Muscle of leg (tissue), 16 donors: ENCODE results near the gene ACSS2. TPM values are rescaled to one million over a fixed set of nuclear protein-coding genes. Genes with fewer than 3 reads are reported as not detected.
A peak's percentile ranks its signal among the peaks of the same experiment; 100 is the strongest.

Experiments used
- DNase-seq: peaks from one replicate; pipeline ENCODE4 v3.0.0; 2013
- H3K27ac ChIP-seq: one replicate; pipeline ENCODE4 v1.5.1; 2013; ENCODE audit warnings: mild to moderate bottlenecking, low read length, control low read depth
- H3K27me3 ChIP-seq: one replicate; pipeline ENCODE4 v1.6.1; 2013; ENCODE audit warnings: low read length; ENCODE audit not compliant: control insufficient read depth, insufficient read depth
- H3K36me3 ChIP-seq: one replicate; pipeline ENCODE4 v1.6.1; 2013; ENCODE audit warnings: low read length; ENCODE audit not compliant: control insufficient read depth, insufficient read depth
- H3K4me1 ChIP-seq: one replicate; pipeline ENCODE4 v1.6.1; 2013; ENCODE audit warnings: low read length; ENCODE audit not compliant: control insufficient read depth, insufficient read depth
- H3K4me3 ChIP-seq: one replicate; pipeline ENCODE4 v1.5.1; 2013; ENCODE audit warnings: low read length, control low read depth
- H3K9me3 ChIP-seq: replicated peaks from 2 replicates; pipeline ENCODE4 v1.6.1; 2013; ENCODE audit warnings: low read depth, low read length; ENCODE audit not compliant: control insufficient read depth
- WGBS: methylation state at CpG from one replicate; pipeline ENCODE4 v1.1.5; 2013; ENCODE audit warnings: missing lambda C conversion rate; ENCODE audit not compliant: insufficient coverage; 5-methylcytosine and 5-hydroxymethylcytosine counted together
- long read RNA-seq, 11 donors: transcript quantifications; one replicate each; lab custom pipeline, GENCODE V29; 2026
- polyA plus RNA-seq, 8 donors: library from polyadenylated mRNA; unstranded; fragments of 120-200 nt; gene quantifications; one replicate each; pipeline versions ENCODE4 v1.2.1 to v1.2.3, GENCODE V29; 2013; ENCODE audit warnings: inconsistent platforms in 1 of 8, low replicate concordance in 1 of 8; ENCODE audit not compliant: insufficient read length in 8 of 8, insufficient read depth in 1 of 8
- total RNA-seq: library from RNA; stranded (reverse); fragments of 120-200 nt; gene quantifications from one replicate; pipeline ENCODE4 v1.2.4, GENCODE V29; 2013

ACSS2 gene
- total RNA-seq: 39.1 TPM
- polyA plus RNA-seq: 10 to 100 TPM; 41.3 to 61.4 (median 50.6) TPM
- long read RNA-seq, donor 1, partial matches to known transcripts: 15 of 16 reads
- long read RNA-seq, donor 1, other reads (novel, unspliced or antisense): 0 of 16 reads
- long read RNA-seq, donor 2: 0 reads
- long read RNA-seq, donor 3, transcript ACSS2-202 (18 exons, 3,065 nt): major isoform, 5 of 9 reads
- long read RNA-seq, donor 3, partial matches to known transcripts: 0 of 9 reads
- long read RNA-seq, donor 3, other reads (novel, unspliced or antisense): 0 of 9 reads
- long read RNA-seq, donor 4, partial matches to known transcripts: 0 of 2 reads
- long read RNA-seq, donor 4, other reads (novel, unspliced or antisense): 0 of 2 reads
- long read RNA-seq, donor 5, partial matches to known transcripts: 57 of 79 reads
- long read RNA-seq, donor 5, other reads (novel, unspliced or antisense): 14 of 79 reads
- long read RNA-seq, donor 6, transcript ACSS2-201 (19 exons, 2,925 nt): major isoform, 7 of 48 reads
- long read RNA-seq, donor 6, partial matches to known transcripts: 31 of 48 reads
- long read RNA-seq, donor 6, other reads (novel, unspliced or antisense): 7 of 48 reads
- long read RNA-seq, donor 7, partial matches to known transcripts: 5 of 10 reads
- long read RNA-seq, donor 7, other reads (novel, unspliced or antisense): 0 of 10 reads
- long read RNA-seq, donor 8: 0 reads
- long read RNA-seq, donor 9, partial matches to known transcripts: 6 of 9 reads
- long read RNA-seq, donor 9, other reads (novel, unspliced or antisense): 0 of 9 reads
- long read RNA-seq, donor 10, partial matches to known transcripts: 11 of 21 reads
- long read RNA-seq, donor 10, other reads (novel, unspliced or antisense): 8 of 21 reads
- long read RNA-seq, donor 11, partial matches to known transcripts: 0 of 11 reads
- long read RNA-seq, donor 11, other reads (novel, unspliced or antisense): 5 of 11 reads

- H3K4me1 ChIP-seq: peaks cover 28% of the 10 kb centered on the region
- H3K27ac ChIP-seq: peak within 1 kb of the TSS; percentile 94
- H3K4me3 ChIP-seq: peak within 1 kb of the TSS; percentile 75
- WGBS: 1% methylated on average over 57 of the region's 63 CpGs
- H3K27me3 ChIP-seq: no peaks in the 10 kb centered on the region
- DNase-seq: no peak
- no peaks in the 10 kb centered on the region for H3K9me3 ChIP-seq
- H3K36me3 ChIP-seq: no peaks in the 10 kb centered on the region
Observed at GRCh38 chr20:34876406-34877282, at the start of gene ACSS2. ACSS2 (plus strand) TSS chr20:34876612; CDS start chr20:34876646, 34 bp downstream.

- Histone ChIP-seq H3K4me3 (no peak overlapping the region), H3K36me3 (no peaks in the 10 kb centered on the region), H3K27ac (no peak overlapping the region), H3K9me3 (no peaks in the 10 kb centered on the region), H3K27me3 (peaks cover 3% of the 10 kb centered on the region), H3K4me1 (peaks cover 8% of the 10 kb centered on the region)
- WGBS: 100% methylated on average over 1 of the region's 3 CpGs
- no peak for DNase-seq
Observed at GRCh38 chr20:34829191-34829590, 47.2 kb upstream of the ACSS2 start.

DNA sequence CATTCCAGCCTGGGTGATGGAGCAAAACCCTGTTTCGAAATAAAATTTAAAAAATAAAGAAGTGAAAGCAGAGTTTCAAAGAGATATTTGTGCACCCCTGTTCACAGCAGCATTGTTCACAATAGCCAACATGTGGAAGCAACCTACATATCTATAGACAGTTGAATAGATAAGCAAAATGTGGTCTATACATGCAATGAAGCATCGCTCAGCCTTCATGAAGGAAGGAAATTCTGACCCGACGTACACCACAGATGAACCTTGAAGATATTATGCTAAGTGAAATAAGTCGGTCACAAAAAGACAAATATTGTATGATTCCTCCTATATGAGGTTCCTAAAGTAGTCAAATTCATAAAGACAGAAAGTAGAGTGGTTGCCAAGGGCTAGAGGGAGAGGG lies 44.5 kb upstream of the ACSS2 start:
- H3K36me3 ChIP-seq: no peaks in the 10 kb centered on the region
- H3K4me3 ChIP-seq: no peak overlapping the region
- DNase-seq: no peak
- H3K27ac ChIP-seq: no peak overlapping the region
- H3K27me3 ChIP-seq: peaks cover 3% of the 10 kb centered on the region
- no CpG with 5 or more reads among the region's 5 CpGs for WGBS
- no peaks in the 10 kb centered on the region for H3K9me3 ChIP-seq
- peaks cover 2% of the 10 kb centered on the region for H3K4me1 ChIP-seq

DNA sequence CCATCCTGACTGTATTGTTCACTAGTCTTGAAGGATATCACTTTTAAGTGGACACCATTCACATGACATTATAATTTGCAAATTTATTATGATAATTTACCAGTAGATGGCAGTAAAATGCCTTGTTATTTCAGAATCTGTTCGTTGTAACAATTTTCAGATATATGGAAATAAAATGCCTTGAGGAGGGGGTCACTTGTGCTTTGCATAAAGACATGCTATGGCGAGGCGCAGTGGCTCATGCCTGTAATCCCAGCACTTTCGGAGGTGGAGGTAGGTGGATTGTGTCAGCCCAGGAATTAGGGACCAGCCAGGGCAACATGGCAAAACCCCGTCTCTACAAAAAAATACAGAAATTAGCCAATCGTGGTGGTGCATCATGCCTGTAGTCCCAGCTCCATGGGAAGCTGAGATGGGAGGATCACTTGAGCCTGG lies 41.9 kb upstream of the ACSS2 start:
- H3K27me3 ChIP-seq: peaks cover 3% of the 10 kb centered on the region
- no peaks in the 10 kb centered on the region for H3K9me3 ChIP-seq
- H3K4me1 ChIP-seq: peaks cover 2% of the 10 kb centered on the region
- peak; percentile 47 for DNase-seq
- WGBS: 17% methylated on average over 2 of the region's 6 CpGs
- no peaks in the 10 kb centered on the region for H3K36me3 ChIP-seq
- no peak overlapping the region for H3K4me3 ChIP-seq
- H3K27ac ChIP-seq: no peak overlapping the region

GRCh38 chr20:34842143-34842542 lies 34.3 kb upstream of the ACSS2 start:
- no peaks in the 10 kb centered on the region for H3K36me3 ChIP-seq
- H3K27me3 ChIP-seq: no peaks in the 10 kb centered on the region
- WGBS: 38% methylated on average over 2 of the region's 2 CpGs
- H3K4me1 ChIP-seq: no peaks in the 10 kb centered on the region
- H3K4me3 ChIP-seq: no peak overlapping the region
- no peak for DNase-seq
- H3K9me3 ChIP-seq: no peaks in the 10 kb centered on the region
- no peak overlapping the region for H3K27ac ChIP-seq

DNA sequence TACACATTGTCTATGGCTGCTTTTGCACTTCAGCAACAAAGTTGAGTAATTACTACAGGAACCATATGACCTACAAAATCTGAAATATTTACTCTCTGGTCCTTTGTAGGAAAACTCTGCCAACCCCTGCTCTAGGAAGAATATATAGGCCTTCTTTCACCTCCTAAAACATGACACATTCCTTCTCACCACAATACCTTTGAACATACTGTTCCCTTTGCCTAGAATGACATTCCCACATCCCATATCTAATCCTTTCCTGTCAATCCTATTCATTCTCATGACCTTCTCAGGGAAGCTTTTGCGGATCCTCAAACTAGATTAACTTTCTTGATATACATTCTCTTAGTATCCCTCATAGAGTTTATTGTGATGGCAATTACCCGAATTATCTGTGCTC lies 33.0 kb upstream of the ACSS2 start:
- no peaks in the 10 kb centered on the region for H3K9me3 ChIP-seq
- no peaks in the 10 kb centered on the region for H3K4me1 ChIP-seq
- 100% methylated on average over 1 of the region's 2 CpGs for WGBS
- peaks cover 6% of the 10 kb centered on the region for H3K36me3 ChIP-seq
- no peak for DNase-seq
- no peak overlapping the region for H3K4me3 ChIP-seq
- H3K27me3 ChIP-seq: no peaks in the 10 kb centered on the region
- H3K27ac ChIP-seq: no peak overlapping the region

DNA sequence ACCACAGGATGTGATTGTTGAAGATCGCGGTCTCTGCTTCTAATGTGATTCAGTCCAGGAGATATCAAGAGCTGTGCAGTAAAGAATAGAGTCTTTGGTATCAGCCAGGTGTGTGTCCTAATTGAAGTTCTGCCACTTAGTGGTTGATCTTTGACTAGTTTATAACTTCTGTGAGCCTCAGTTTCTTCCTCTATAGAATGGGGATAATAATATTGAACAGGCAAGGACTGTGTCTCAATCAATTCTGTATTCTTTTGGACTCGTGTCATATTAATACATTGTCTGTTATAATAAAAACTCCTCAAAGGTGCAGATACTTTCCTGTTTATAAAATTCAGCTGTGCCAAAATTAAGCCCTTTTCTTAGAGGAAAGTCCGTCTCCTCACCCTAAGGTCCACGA lies 27.8 kb upstream of the ACSS2 start:
- H3K9me3 ChIP-seq: no peaks in the 10 kb centered on the region
- DNase-seq: no peak
- 100% methylated on average over 4 of the region's 5 CpGs for WGBS
- no peaks in the 10 kb centered on the region for H3K27me3 ChIP-seq
- H3K27ac ChIP-seq: no peak overlapping the region
- H3K36me3 ChIP-seq: peaks cover 38% of the 10 kb centered on the region
- H3K4me1 ChIP-seq: no peaks in the 10 kb centered on the region
- no peak overlapping the region for H3K4me3 ChIP-seq

DNA sequence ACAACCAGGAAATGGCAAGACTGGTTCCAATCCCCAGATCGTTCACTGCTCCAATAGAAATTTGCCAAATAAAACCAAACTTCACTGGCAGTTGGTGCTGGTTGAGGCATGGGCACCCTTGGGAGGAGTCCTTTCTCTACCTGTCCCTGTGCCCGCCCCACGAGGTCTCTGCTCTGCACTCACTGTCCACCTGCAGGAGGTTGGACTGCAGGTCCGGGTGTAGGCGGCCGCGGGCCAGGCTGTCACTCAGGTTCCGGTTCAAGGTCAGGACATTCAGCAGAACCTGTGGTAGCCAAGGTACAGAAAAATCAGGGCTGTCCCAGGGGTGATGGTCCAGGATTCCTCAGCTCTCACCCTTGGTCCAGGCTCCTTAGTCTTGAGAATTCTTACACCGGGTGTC lies 26.6 kb upstream of the ACSS2 start:
- no peak overlapping the region for H3K27ac ChIP-seq
- H3K27me3 ChIP-seq: no peaks in the 10 kb centered on the region
- 93% methylated on average over 7 of the region's 9 CpGs for WGBS
- H3K9me3 ChIP-seq: no peaks in the 10 kb centered on the region
- no peak overlapping the region for H3K4me3 ChIP-seq
- peaks cover 44% of the 10 kb centered on the region for H3K36me3 ChIP-seq
- no peak for DNase-seq
- no peaks in the 10 kb centered on the region for H3K4me1 ChIP-seq

DNA sequence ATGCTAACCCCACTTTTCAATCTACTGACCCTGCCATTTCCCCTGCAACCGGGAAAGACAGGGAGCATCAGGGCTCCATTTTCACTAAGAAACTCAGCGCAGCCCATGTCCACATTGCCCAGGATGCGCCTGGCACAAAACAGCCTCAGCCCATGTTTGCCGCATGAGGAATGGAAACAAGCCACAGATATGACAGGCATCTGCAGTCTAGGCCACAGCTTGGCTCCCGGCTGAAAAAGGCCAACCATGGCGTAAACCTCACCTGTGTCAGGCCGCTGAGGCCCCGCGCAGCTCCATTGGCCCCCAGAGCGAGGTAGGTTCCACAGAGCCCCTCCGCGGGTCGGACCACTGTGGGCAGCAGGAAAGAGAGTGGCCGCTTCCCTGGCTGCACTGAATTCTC lies 25.4 kb upstream of the ACSS2 start:
- H3K27ac ChIP-seq: no peak overlapping the region
- H3K36me3 ChIP-seq: peaks cover 51% of the 10 kb centered on the region

More for the DNA sequence above, 25.4 kb upstream of the ACSS2 start:
- Histone ChIP-seq H3K9me3 (no peaks in the 10 kb centered on the region), H3K27me3 (no peaks in the 10 kb centered on the region), H3K4me3 (no peak overlapping the region), H3K4me1 (no peaks in the 10 kb centered on the region)
- DNase-seq: no peak
- 91% methylated on average over 14 of the region's 14 CpGs for WGBS
